PC-9 (cell line): ENCODE measurements around the gene SH3GL3.

ENCODE experiments used
- EZH2 ChIP-seq: fragments of 200-600 bp; sonication (generic); IDR thresholded peaks from 2 replicates; pipeline ENCODE4 v1.8.0; 2017; ENCODE audit warnings: antibody characterized with exemption, low read depth
- TF ChIP-seq, protein P1 (sequence below): fragments of 200-600 bp; sonication (generic); conservative IDR thresholded peaks from 2 replicates; pipeline ENCODE4 v1.6.1; 2017; ENCODE audit warnings: mixed run types, antibody characterized with exemption, mild to moderate bottlenecking, moderate library complexity

DNA sequence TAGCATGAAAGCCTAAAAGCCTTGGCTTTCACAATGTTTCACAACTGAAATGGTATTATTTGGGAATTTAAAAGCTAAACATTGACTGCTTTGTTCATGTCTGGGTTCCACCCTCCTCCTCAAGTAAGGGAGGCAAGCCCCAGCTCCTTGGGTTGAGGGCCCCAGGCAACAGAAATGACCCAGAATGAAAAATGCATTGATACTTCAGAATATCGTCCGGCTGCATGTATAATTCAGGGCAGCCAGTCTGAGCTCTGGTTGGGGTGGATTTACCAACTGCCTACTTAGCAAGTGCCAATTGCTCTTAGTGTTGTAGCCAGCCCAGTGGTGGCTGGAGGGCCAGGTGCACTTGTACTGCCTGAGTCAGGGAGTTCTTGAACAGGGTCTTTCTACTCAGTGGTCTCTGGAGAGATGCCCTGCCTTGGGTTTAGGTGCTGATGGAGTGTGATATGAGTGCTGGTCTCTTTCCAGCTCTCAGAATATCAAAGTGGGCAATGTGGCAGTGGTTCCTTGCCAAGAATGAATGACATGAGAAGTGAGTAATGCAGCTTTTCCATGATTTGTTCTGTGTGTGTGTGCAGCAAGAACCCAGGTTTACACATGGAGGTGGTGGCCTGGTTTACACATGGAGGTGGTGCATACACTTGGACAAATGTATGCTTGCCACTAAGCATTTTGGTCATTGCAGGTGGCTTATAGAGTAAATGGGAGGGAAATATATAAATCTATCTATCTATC lies 165.9 kb downstream of the SH3GL3 start:
- TF ChIP-seq, protein P1, sequence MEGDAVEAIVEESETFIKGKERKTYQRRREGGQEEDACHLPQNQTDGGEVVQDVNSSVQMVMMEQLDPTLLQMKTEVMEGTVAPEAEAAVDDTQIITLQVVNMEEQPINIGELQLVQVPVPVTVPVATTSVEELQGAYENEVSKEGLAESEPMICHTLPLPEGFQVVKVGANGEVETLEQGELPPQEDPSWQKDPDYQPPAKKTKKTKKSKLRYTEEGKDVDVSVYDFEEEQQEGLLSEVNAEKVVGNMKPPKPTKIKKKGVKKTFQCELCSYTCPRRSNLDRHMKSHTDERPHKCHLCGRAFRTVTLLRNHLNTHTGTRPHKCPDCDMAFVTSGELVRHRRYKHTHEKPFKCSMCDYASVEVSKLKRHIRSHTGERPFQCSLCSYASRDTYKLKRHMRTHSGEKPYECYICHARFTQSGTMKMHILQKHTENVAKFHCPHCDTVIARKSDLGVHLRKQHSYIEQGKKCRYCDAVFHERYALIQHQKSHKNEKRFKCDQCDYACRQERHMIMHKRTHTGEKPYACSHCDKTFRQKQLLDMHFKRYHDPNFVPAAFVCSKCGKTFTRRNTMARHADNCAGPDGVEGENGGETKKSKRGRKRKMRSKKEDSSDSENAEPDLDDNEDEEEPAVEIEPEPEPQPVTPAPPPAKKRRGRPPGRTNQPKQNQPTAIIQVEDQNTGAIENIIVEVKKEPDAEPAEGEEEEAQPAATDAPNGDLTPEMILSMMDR, result no peak
- TF ChIP-seq EZH2, result no peak
